Nephron progenitor cell (in vitro differentiated cells): Measurements from ENCODE around the gene CNRIP1.
"Not testable (repeated sequence)": the region's sequence is repeated elsewhere in the genome, so short reads cannot be mapped to it uniquely, and the experiment has no call there.

Experiments
- DNase-seq: peaks from one replicate; pipeline ENCODE4 v3.0.0; 2021
- H3K27ac Mint-ChIP-seq: 2 replicates; pipeline ENCODE4 v1.8.0; 2021; ENCODE audit warnings: mild to moderate bottlenecking, moderate library complexity, mixed read lengths
- H3K27me3 Mint-ChIP-seq: 2 replicates; pipeline ENCODE4 v1.8.0; 2021; ENCODE audit warnings: mild to moderate bottlenecking, low read depth, mixed read lengths; ENCODE audit not compliant: poor library complexity
- H3K36me3 Mint-ChIP-seq: 2 replicates; pipeline ENCODE4 v1.8.0; 2021; ENCODE audit warnings: low read depth, mixed read lengths
- H3K4me1 Mint-ChIP-seq: 2 replicates; pipeline ENCODE4 v1.8.0; 2021; ENCODE audit warnings: mixed read lengths
- H3K4me3 Mint-ChIP-seq: 2 replicates; pipeline ENCODE4 v1.8.0; 2021; ENCODE audit warnings: mild to moderate bottlenecking, moderate library complexity, mixed read lengths
- H3K9me3 Mint-ChIP-seq: 2 replicates; pipeline ENCODE4 v1.8.0; 2021; ENCODE audit warnings: mild to moderate bottlenecking, moderate library complexity, mixed read lengths
- CTCF ChIP-seq: fragments of 200-600 bp; sonication (generic); IDR thresholded peaks from 2 replicates; pipeline ENCODE4 v1.5.0; 2021; ENCODE audit warnings: antibody characterized with exemption

Gene CNRIP1

GRCh38 chr2:68317971-68318913 is 1.5 kb downstream of the CNRIP1 start:
- Mint-ChIP-seq H3K36me3 (no peaks in the 10 kb centered on the region), H3K4me3 (peak overlapping the region; percentile 89), H3K4me1 (peaks cover 21% of the 10 kb centered on the region), H3K27ac (no peak overlapping the region), H3K27me3 (peaks cover 83% of the 10 kb centered on the region), H3K9me3 (no peaks in the 10 kb centered on the region)
- no peak for TF ChIP-seq CTCF
- peak; percentile 35 for DNase-seq

GRCh38 chr2:68316111-68316510 is 3.6 kb downstream of the CNRIP1 start:
- Mint-ChIP-seq H3K27ac (no peak overlapping the region), H3K36me3 (no peaks in the 10 kb centered on the region), H3K4me3 (no peak overlapping the region), H3K9me3 (no peaks in the 10 kb centered on the region), H3K4me1 (peaks cover 21% of the 10 kb centered on the region), H3K27me3 (peaks cover 62% of the 10 kb centered on the region)
- DNase-seq, result no peak
- no peak for TF ChIP-seq CTCF

GRCh38 chr2:68311033-68311432 is 8.7 kb downstream of the CNRIP1 start:
- Mint-ChIP-seq H3K9me3 (no peaks in the 10 kb centered on the region), H3K4me1 (no peaks in the 10 kb centered on the region), H3K27ac (no peak overlapping the region), H3K4me3 (no peak overlapping the region), H3K36me3 (no peaks in the 10 kb centered on the region), H3K27me3 (peaks cover 17% of the 10 kb centered on the region)
- no peak for TF ChIP-seq CTCF
- DNase-seq, result no peak

- Mint-ChIP-seq H3K9me3 (no peaks in the 10 kb centered on the region), H3K36me3 (no peaks in the 10 kb centered on the region), H3K4me3 (no peak overlapping the region), H3K27ac (no peak overlapping the region), H3K4me1 (no peaks in the 10 kb centered on the region), H3K27me3 (peaks cover 10% of the 10 kb centered on the region)
- no peak for DNase-seq
- no peak for TF ChIP-seq CTCF
Observed at GRCh38 chr2:68309426-68309825, 10.3 kb downstream of the CNRIP1 start.

GRCh38 chr2:68303902-68304272 is 15.9 kb downstream of the CNRIP1 start:
- H3K4me3 Mint-ChIP-seq, H3K27ac Mint-ChIP-seq, H3K36me3 Mint-ChIP-seq, H3K27me3 Mint-ChIP-seq, H3K9me3 Mint-ChIP-seq, DNase-seq, H3K4me1 Mint-ChIP-seq: not testable (repeated sequence)

GRCh38 chr2:68303033-68303901 is 16.5 kb downstream of the CNRIP1 start:
- Mint-ChIP-seq H3K9me3 (no peaks in the 10 kb centered on the region), H3K27me3 (peaks cover 4% of the 10 kb centered on the region), H3K27ac (peak overlapping the region; percentile 74), H3K36me3 (no peaks in the 10 kb centered on the region), H3K4me1 (no peaks in the 10 kb centered on the region), H3K4me3 (no peak overlapping the region)
- no peak for TF ChIP-seq CTCF
- no peak for DNase-seq
